Smooth muscle cell (in vitro differentiated cells): ENCODE data around the gene SLC38A3. TPM values are rescaled to one million over a fixed set of nuclear protein-coding genes. Genes with fewer than 3 reads are reported as not detected.

Experiments used
- DNase-seq: peaks from one replicate; lab custom pipeline; 2025; ENCODE audit not compliant: unreplicated experiment; lab: John Stamatoyannopoulos, UW
- H2AFZ ChIP-seq: fragments of 200-600 bp; sonication (generic); 2 replicates; pipeline ENCODE4 v1.6.0; 2016; ENCODE audit warnings: antibody characterized with exemption, low read depth, mild to moderate bottlenecking
- H3F3A ChIP-seq: fragments of 200-600 bp; sonication (generic); 2 replicates; pipeline ENCODE4 v1.6.0; 2017; ENCODE audit warnings: antibody characterized with exemption, low read depth
- H3K27ac ChIP-seq: fragments of 200-600 bp; sonication (generic); 2 replicates; pipeline ENCODE4 v1.5.1; 2016; ENCODE audit warnings: low read depth, mild to moderate bottlenecking
- H3K27me3 ChIP-seq: fragments of 200-600 bp; sonication (generic); 2 replicates; pipeline ENCODE4 v1.6.1; 2016; ENCODE audit warnings: low read depth, mild to moderate bottlenecking
- H3K36me3 ChIP-seq: fragments of 200-600 bp; sonication (generic); 2 replicates; pipeline ENCODE4 v1.5.1; 2016; ENCODE audit warnings: low read depth
- H3K4me1 ChIP-seq: fragments of 200-600 bp; sonication (generic); 2 replicates; pipeline ENCODE4 v1.5.1; 2016; ENCODE audit warnings: low read depth
- H3K4me2 ChIP-seq: fragments of 200-600 bp; sonication (generic); 2 replicates; pipeline ENCODE4 v1.6.0; 2016; ENCODE audit warnings: mild to moderate bottlenecking
- H3K4me3 ChIP-seq: fragments of 200-600 bp; sonication (generic); 2 replicates; pipeline ENCODE4 v1.5.1; 2016; ENCODE audit warnings: mild to moderate bottlenecking
- H3K79me2 ChIP-seq: fragments of 200-600 bp; sonication (generic); 2 replicates; pipeline ENCODE4 v1.6.0; 2016; ENCODE audit warnings: low read depth, mild to moderate bottlenecking
- H3K9ac ChIP-seq: fragments of 200-600 bp; sonication (generic); 2 replicates; pipeline ENCODE4 v1.6.0; 2016; ENCODE audit warnings: low read depth
- H3K9me3 ChIP-seq: fragments of 200-600 bp; sonication (generic); replicated peaks from 2 replicates; pipeline ENCODE4 v1.5.1; 2016; ENCODE audit warnings: low read depth
- H4K20me1 ChIP-seq: fragments of 200-600 bp; sonication (generic); 2 replicates; pipeline ENCODE4 v1.6.0; 2016; ENCODE audit warnings: low read depth
- WGBS: methylation state at CpG from one replicate; pipeline ENCODE4 v1.1.7; 2016; ENCODE audit warnings: low lambda C conversion rate; 5-methylcytosine and 5-hydroxymethylcytosine counted together
- polyA plus RNA-seq: library from polyadenylated mRNA; unstranded; fragments of >200 nt; fragmentation: Nextera tagmentation; extraction: Ambion mirVana; gene quantifications from 2 replicates; pipeline ENCODE4 v1.2.1, GENCODE V29; 2016
- total RNA-seq: library from RNA; depleted of rRNA; stranded (reverse); fragments of >200 nt; gene quantifications from 2 replicates; pipeline ENCODE4 v1.2.3, GENCODE V29; 2014
- TF ChIP-seq, protein P1 (sequence below): fragments of 200-600 bp; sonication (generic); IDR thresholded peaks from 2 replicates; pipeline ENCODE4 v1.5.1; 2017; ENCODE audit warnings: borderline replicate concordance, mild to moderate bottlenecking, antibody characterized with exemption; ENCODE audit not compliant: insufficient read depth, poor library complexity, severe bottlenecking

SLC38A3 gene
- total and polyA plus RNA-seq, 2 experiments from 2014 or later = 0.58 to 3.5 TPM

DNA sequence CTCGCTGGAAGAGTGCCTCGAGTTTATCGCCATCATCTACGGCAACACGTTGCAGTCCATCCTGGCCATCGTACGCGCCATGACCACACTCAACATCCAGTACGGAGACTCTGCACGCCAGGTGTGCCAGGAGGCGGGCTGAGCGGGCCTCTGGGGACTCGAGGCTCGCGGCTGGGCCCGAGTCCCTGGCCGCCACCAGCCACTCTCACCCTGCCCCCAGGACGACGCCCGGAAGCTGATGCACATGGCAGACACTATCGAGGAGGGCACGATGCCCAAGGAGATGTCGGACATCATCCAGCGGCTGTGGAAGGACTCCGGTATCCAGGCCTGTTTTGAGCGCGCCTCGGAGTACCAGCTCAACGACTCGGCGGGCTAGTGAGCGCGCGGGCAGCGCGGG is 11.8 kb upstream of the SLC38A3 start:
- no peak overlapping the region for H3K9ac ChIP-seq
- no peak overlapping the region for H3K4me2 ChIP-seq
- no peak for DNase-seq
- H2AFZ ChIP-seq = no peak overlapping the region
- no peaks in the 10 kb centered on the region for H4K20me1 ChIP-seq
- H3K4me3 ChIP-seq = no peak overlapping the region
- no peaks in the 10 kb centered on the region for H3K79me2 ChIP-seq
- H3K27ac ChIP-seq = no peak overlapping the region
- H3K36me3 ChIP-seq = no peaks in the 10 kb centered on the region
- H3K4me1 ChIP-seq = no peaks in the 10 kb centered on the region
- TF ChIP-seq, protein P1, sequence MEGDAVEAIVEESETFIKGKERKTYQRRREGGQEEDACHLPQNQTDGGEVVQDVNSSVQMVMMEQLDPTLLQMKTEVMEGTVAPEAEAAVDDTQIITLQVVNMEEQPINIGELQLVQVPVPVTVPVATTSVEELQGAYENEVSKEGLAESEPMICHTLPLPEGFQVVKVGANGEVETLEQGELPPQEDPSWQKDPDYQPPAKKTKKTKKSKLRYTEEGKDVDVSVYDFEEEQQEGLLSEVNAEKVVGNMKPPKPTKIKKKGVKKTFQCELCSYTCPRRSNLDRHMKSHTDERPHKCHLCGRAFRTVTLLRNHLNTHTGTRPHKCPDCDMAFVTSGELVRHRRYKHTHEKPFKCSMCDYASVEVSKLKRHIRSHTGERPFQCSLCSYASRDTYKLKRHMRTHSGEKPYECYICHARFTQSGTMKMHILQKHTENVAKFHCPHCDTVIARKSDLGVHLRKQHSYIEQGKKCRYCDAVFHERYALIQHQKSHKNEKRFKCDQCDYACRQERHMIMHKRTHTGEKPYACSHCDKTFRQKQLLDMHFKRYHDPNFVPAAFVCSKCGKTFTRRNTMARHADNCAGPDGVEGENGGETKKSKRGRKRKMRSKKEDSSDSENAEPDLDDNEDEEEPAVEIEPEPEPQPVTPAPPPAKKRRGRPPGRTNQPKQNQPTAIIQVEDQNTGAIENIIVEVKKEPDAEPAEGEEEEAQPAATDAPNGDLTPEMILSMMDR = no peak
- no peaks in the 10 kb centered on the region for H3F3A ChIP-seq
- H3K9me3 ChIP-seq = no peaks in the 10 kb centered on the region
- H3K27me3 ChIP-seq = peaks cover 5% of the 10 kb centered on the region
- 94% methylated on average over 36 of the region's 36 CpGs for WGBS

DNA sequence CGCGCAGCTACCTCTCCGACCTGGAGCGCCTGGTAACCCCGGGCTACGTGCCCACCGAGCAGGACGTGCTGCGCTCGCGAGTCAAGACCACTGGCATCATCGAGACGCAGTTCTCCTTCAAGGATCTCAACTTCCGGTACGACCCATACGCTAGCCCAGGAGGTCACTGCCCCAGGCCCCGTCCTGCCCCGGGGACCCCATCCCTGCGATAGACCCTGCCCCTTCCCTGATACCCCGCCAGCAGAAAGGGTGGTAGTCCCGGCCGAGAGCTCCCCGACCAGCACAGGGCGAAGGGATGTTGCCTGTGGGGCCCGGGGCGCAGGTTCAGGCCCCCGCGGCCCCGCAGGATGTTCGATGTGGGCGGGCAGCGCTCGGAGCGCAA is 11.3 kb upstream of the SLC38A3 start:
- Histone ChIP-seq H3K4me3 (no peak overlapping the region), H3K4me2 (no peak overlapping the region), H3K79me2 (no peaks in the 10 kb centered on the region), H3K27me3 (peaks cover 5% of the 10 kb centered on the region), H3K36me3 (no peaks in the 10 kb centered on the region), H4K20me1 (no peaks in the 10 kb centered on the region), H3K27ac (no peak overlapping the region), H3K9ac (no peak overlapping the region), H3F3A (no peaks in the 10 kb centered on the region), H2AFZ (no peak overlapping the region), H3K9me3 (no peaks in the 10 kb centered on the region), H3K4me1 (no peaks in the 10 kb centered on the region)
- 94% methylated on average over 34 of the region's 34 CpGs for WGBS
- TF ChIP-seq, protein P1 = no peak
- DNase-seq = no peak

DNA sequence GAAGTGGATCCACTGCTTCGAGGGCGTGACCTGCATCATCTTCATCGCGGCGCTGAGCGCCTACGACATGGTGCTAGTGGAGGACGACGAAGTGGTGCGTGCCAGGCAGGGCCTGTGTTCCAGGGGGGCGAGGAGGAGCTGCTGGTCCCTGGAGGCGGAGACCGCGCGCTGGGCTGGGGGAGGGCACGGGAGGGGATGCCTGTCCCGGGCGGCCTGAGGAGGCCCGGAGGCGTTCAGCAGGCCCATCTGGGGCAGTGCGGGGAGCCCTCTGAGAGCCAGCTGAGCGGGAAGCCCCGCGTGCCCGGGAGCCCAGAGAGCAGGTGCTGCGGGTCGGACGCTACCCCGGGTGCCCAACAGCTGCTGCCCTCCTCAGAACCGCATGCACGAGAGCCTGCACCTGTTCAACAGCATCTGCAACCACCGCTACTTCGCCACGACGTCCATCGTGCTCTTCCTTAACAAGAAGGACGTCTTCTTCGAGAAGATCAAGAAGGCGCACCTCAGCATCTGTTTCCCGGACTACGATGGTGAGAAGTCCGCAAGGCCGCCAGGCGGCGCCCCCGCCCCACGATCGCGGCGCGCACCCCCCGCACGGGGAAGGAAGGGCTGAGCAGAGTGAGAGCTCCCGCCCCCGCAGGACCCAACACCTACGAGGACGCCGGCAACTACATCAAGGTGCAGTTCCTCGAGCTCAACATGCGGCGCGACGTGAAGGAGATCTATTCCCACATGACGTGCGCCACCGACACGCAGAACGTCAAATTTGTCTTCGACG is 10.8 kb upstream of the SLC38A3 start:
- peak; percentile 19 for DNase-seq
- H2AFZ ChIP-seq = no peak overlapping the region
- H3K9ac ChIP-seq = no peak overlapping the region

More for the DNA sequence above, 10.8 kb upstream of the SLC38A3 start:
- WGBS = 40% methylated on average over 65 of the region's 70 CpGs
- H3K4me1 ChIP-seq = no peaks in the 10 kb centered on the region
- TF ChIP-seq, protein P1 = peak; percentile 74
- peaks cover 5% of the 10 kb centered on the region for H3K27me3 ChIP-seq
- H3K79me2 ChIP-seq = no peaks in the 10 kb centered on the region
- no peaks in the 10 kb centered on the region for H3K36me3 ChIP-seq
- no peaks in the 10 kb centered on the region for H3K9me3 ChIP-seq
- H3K27ac ChIP-seq = no peak overlapping the region
- H3K4me2 ChIP-seq = no peak overlapping the region
- no peak overlapping the region for H3K4me3 ChIP-seq
- H4K20me1 ChIP-seq = no peaks in the 10 kb centered on the region
- no peaks in the 10 kb centered on the region for H3F3A ChIP-seq
